IPS-18a (cell line): ENCODE results near the gene SPSB1.

Source experiments
- H3K27ac ChIP-seq: one replicate; pipeline ENCODE4 v1.5.1; 2013; ENCODE audit warnings: low read length
- H3K27me3 ChIP-seq: one replicate; pipeline ENCODE4 v1.6.1; 2013; ENCODE audit warnings: mild to moderate bottlenecking, low read length; ENCODE audit not compliant: control insufficient read depth, insufficient read depth
- H3K36me3 ChIP-seq: one replicate; pipeline ENCODE4 v1.6.1; 2013; ENCODE audit warnings: low read depth, low read length; ENCODE audit not compliant: control insufficient read depth
- H3K4me1 ChIP-seq: one replicate; pipeline ENCODE4 v1.6.1; 2013; ENCODE audit warnings: low read depth, low read length; ENCODE audit not compliant: control insufficient read depth
- H3K4me3 ChIP-seq: one replicate; pipeline ENCODE4 v1.5.1; 2013; ENCODE audit warnings: low read length
- H3K9ac ChIP-seq: one replicate; pipeline ENCODE4 v1.6.1; 2013; ENCODE audit warnings: mild to moderate bottlenecking, low read length, moderate library complexity
- H3K9me3 ChIP-seq: one replicate; pipeline ENCODE4 v1.6.1; 2013; ENCODE audit warnings: low read depth, low read length; ENCODE audit not compliant: control insufficient read depth

Gene SPSB1

GRCh38 chr1:9356829-9357466 lies 64.3 kb downstream of the SPSB1 start:
- Histone ChIP-seq H3K36me3 (no peaks in the 10 kb centered on the region), H3K4me1 (peaks cover 3% of the 10 kb centered on the region), H3K4me3 (no peak overlapping the region), H3K9ac (no peak overlapping the region), H3K27me3 (no peaks in the 10 kb centered on the region), H3K9me3 (no peaks in the 10 kb centered on the region), H3K27ac (no peak overlapping the region)

GRCh38 chr1:9357958-9358357 lies 65.3 kb downstream of the SPSB1 start:
- H3K4me3 ChIP-seq, result no peak overlapping the region
- no peaks in the 10 kb centered on the region for H3K4me1 ChIP-seq
- H3K27me3 ChIP-seq, result no peaks in the 10 kb centered on the region
- H3K9me3 ChIP-seq, result no peaks in the 10 kb centered on the region
- no peaks in the 10 kb centered on the region for H3K36me3 ChIP-seq
- no peak overlapping the region for H3K27ac ChIP-seq
- H3K9ac ChIP-seq, result no peak overlapping the region

GRCh38 chr1:9360371-9361064 lies 67.8 kb downstream of the SPSB1 start:
- H3K9ac ChIP-seq, result no peak overlapping the region
- H3K4me1 ChIP-seq, result no peaks in the 10 kb centered on the region
- no peaks in the 10 kb centered on the region for H3K27me3 ChIP-seq
- no peak overlapping the region for H3K4me3 ChIP-seq
- no peaks in the 10 kb centered on the region for H3K36me3 ChIP-seq
- H3K9me3 ChIP-seq, result no peaks in the 10 kb centered on the region
- no peak overlapping the region for H3K27ac ChIP-seq

DNA sequence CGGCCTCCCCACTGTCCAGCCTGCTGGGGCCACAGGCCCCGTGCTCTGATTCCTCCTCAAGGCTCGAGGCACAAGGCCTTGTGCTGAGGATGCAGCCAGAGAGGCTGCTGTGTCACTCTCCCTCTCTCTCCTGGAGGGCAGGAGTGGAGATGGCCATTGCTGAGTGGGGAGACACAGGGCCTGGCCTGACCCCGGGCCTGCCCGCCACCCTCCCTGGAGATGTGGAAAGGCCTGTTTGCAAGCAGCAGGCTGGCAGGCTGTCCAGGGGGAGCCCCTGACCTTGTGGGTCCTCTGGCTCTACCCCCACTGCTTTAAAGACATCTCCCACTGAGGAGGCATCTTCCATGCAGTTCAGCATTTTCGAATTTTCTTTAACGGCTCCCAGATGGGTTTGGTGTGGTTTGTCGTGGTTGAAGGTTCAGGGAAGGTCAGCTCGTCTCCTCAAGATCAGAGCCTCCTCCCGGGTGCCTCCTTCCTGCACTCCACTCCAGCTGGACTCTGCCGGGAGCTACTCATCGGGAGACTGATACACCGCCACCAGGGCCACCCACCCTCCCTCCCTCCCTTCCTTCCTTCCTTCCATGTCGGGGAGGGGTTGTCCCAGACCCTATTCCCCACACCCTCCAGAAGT lies 69.1 kb downstream of the SPSB1 start:
- Histone ChIP-seq H3K9me3 (no peaks in the 10 kb centered on the region), H3K36me3 (no peaks in the 10 kb centered on the region), H3K4me3 (no peak overlapping the region), H3K27ac (no peak overlapping the region), H3K27me3 (no peaks in the 10 kb centered on the region), H3K4me1 (no peaks in the 10 kb centered on the region), H3K9ac (no peak overlapping the region)

- H3K9me3 ChIP-seq, result no peaks in the 10 kb centered on the region
- no peak overlapping the region for H3K4me3 ChIP-seq
- no peaks in the 10 kb centered on the region for H3K4me1 ChIP-seq
- no peak overlapping the region for H3K27ac ChIP-seq
- H3K27me3 ChIP-seq, result no peaks in the 10 kb centered on the region
- no peaks in the 10 kb centered on the region for H3K36me3 ChIP-seq
- no peak overlapping the region for H3K9ac ChIP-seq
These were observed 69.8 kb downstream of the SPSB1 start for GRCh38 chr1:9362488-9362887.

GRCh38 chr1:9363061-9363471 lies 70.4 kb downstream of the SPSB1 start:
- Histone ChIP-seq H3K9me3 (no peaks in the 10 kb centered on the region), H3K27ac (no peak overlapping the region), H3K4me1 (no peaks in the 10 kb centered on the region), H3K27me3 (no peaks in the 10 kb centered on the region), H3K36me3 (no peaks in the 10 kb centered on the region), H3K9ac (no peak overlapping the region), H3K4me3 (no peak overlapping the region)

GRCh38 chr1:9366298-9366697 lies 73.6 kb downstream of the SPSB1 start:
- Histone ChIP-seq H3K27ac (no peak overlapping the region), H3K27me3 (no peaks in the 10 kb centered on the region), H3K4me3 (no peak overlapping the region), H3K9me3 (no peaks in the 10 kb centered on the region), H3K36me3 (no peaks in the 10 kb centered on the region), H3K4me1 (no peaks in the 10 kb centered on the region), H3K9ac (no peak overlapping the region)

DNA sequence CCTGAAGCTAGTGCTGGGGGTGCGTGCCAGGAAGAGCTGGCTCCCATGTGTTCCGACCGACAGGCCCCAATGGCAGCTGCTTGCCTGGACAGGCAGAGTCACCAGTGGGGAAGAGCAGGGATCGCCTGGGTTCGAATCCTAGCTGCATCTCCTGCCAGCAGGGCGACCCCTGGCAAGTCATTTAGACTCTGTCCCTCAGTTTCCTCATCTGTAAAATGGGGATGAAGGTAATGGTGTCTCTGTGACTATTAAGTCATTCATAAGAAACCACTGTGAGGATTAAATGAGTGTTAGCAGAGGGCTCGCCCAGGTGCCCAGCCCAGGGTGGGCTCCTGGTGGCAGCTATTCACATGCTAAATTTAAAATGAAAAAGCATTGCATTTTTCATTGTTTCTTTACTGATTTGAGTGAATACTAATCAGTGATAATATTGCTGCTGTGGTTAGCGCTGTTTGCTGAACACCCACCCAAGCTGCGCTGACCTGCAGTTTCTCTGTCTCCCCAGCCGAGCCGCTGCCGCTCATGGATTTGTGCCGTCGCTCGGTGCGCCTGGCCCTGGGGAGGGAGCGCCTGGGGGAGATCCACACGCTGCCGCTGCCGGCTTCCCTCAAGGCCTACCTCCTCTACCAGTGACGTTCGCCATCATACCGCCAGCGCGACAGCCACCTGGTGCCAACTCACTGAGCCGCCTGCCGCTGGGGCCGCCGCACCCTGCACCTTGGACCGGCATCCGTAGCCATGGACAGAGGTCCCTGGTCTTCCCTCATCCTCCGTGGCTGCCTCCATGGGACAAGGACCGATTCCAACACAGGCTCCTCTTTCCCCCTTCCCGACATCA lies 74.5 kb downstream of the SPSB1 start:
- H3K4me3 ChIP-seq, result no peak overlapping the region
- no peaks in the 10 kb centered on the region for H3K4me1 ChIP-seq
- no peaks in the 10 kb centered on the region for H3K27me3 ChIP-seq
- no peak overlapping the region for H3K9ac ChIP-seq
- H3K27ac ChIP-seq, result no peak overlapping the region
- H3K36me3 ChIP-seq, result no peaks in the 10 kb centered on the region
- H3K9me3 ChIP-seq, result no peaks in the 10 kb centered on the region

GRCh38 chr1:9367806-9368205 lies 75.1 kb downstream of the SPSB1 start:
- H3K9ac ChIP-seq, result no peak overlapping the region
- no peaks in the 10 kb centered on the region for H3K36me3 ChIP-seq
- H3K27me3 ChIP-seq, result no peaks in the 10 kb centered on the region
- no peaks in the 10 kb centered on the region for H3K4me1 ChIP-seq
- no peak overlapping the region for H3K27ac ChIP-seq
- H3K9me3 ChIP-seq, result no peaks in the 10 kb centered on the region
- no peak overlapping the region for H3K4me3 ChIP-seq

DNA sequence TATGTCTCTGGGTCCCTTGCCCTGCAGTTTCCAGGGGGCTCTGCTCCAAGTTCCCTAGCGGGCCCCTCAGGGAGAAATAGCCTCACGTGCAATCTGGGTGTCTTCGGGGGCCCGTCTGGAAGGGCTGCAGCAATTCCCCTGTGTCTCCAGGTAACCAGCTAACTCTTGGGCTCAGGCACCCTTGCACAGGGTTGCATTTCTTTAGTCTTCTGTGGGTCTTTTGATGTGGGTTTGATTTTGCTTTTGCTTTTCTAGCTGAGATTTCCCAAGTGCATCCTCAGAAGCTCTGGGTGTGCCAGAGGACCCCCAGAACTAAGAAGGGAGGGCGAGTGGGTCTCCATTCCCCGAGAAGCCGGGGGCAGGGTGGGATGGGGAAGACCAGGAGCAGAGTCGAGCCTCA lies 75.7 kb downstream of the SPSB1 start:
- Histone ChIP-seq H3K27me3 (no peaks in the 10 kb centered on the region), H3K27ac (no peak overlapping the region), H3K4me1 (no peaks in the 10 kb centered on the region), H3K4me3 (no peak overlapping the region), H3K36me3 (no peaks in the 10 kb centered on the region), H3K9ac (no peak overlapping the region), H3K9me3 (no peaks in the 10 kb centered on the region)

GRCh38 chr1:9369964-9370788 lies 77.5 kb downstream of the SPSB1 start:
- Histone ChIP-seq H3K27ac (no peak overlapping the region), H3K4me1 (no peaks in the 10 kb centered on the region), H3K27me3 (no peaks in the 10 kb centered on the region), H3K9me3 (no peaks in the 10 kb centered on the region), H3K36me3 (no peaks in the 10 kb centered on the region), H3K4me3 (no peak overlapping the region), H3K9ac (no peak overlapping the region)
